ENCODE data around the gene CSMD2.

Gene CSMD2

GRCh38 chr1:33626801-33627200, 538.2 kb downstream of the CSMD2 start:
- H3F3A ChIP-seq (ENCODE audit: insufficient read depth, low read length) = no peaks in the 10 kb centered on the region
- H3K36me3 ChIP-seq (replicated peaks; ENCODE audit: insufficient read depth, low read length) = no peaks in the 10 kb centered on the region
- DNase-seq = no peak
- no peaks in the 10 kb centered on the region for H3K9me3 ChIP-seq (replicated peaks; ENCODE audit: insufficient read depth, low read length)
- no peak for TF ChIP-seq EZH2 (optimal IDR thresholded peaks at IDR 0.05; ENCODE audit: low read depth, low read length)
- TF ChIP-seq CTCF (IDR thresholded peaks at IDR 0.05; ENCODE audit: low read length) = no peak
- no peak for TF ChIP-seq EZH2phosphoT487 (IDR thresholded peaks at IDR 0.05; ENCODE audit: low read length)
- no peaks in the 10 kb centered on the region for H3K4me1 ChIP-seq (ENCODE audit: low read length)
- H3K4me3 ChIP-seq (ENCODE audit: low read length) = no peak overlapping the region
- H3K4me2 ChIP-seq (ENCODE audit: low read depth, low read length) = no peak overlapping the region
- H3K9ac ChIP-seq (ENCODE audit: low read length) = no peak overlapping the region
- H2AFZ ChIP-seq (ENCODE audit: low read length) = no peak overlapping the region
- H4K20me1 ChIP-seq (ENCODE audit: insufficient read depth, low read length) = no peaks in the 10 kb centered on the region
- H3K79me2 ChIP-seq (ENCODE audit: low read length) = no peaks in the 10 kb centered on the region
- no peak overlapping the region for H3K27ac ChIP-seq (ENCODE audit: low read length)
- H3K9me2 ChIP-seq (replicated peaks; ENCODE audit: insufficient read depth, low read length) = no peaks in the 10 kb centered on the region
- H3K27me3 ChIP-seq (replicated peaks; ENCODE audit: insufficient read depth, low read length) = peaks cover 46% of the 10 kb centered on the region

GRCh38 chr1:33624991-33625870, 539.8 kb downstream of the CSMD2 start:
- H4K20me1 ChIP-seq (ENCODE audit: insufficient read depth, low read length) = no peaks in the 10 kb centered on the region
- H3K4me2 ChIP-seq (ENCODE audit: low read depth, low read length) = no peak overlapping the region
- peaks cover 41% of the 10 kb centered on the region for H3K27me3 ChIP-seq (replicated peaks; ENCODE audit: insufficient read depth, low read length)
- H3K27ac ChIP-seq (ENCODE audit: low read length) = no peak overlapping the region
- no peaks in the 10 kb centered on the region for H3K4me1 ChIP-seq (ENCODE audit: low read length)
- H3K4me3 ChIP-seq (ENCODE audit: low read length) = no peak overlapping the region
- no peak overlapping the region for H3K9ac ChIP-seq (ENCODE audit: low read length)
- H3K36me3 ChIP-seq (replicated peaks; ENCODE audit: insufficient read depth, low read length) = no peaks in the 10 kb centered on the region
- H2AFZ ChIP-seq (ENCODE audit: low read length) = no peak overlapping the region
- H3K9me3 ChIP-seq (replicated peaks; ENCODE audit: insufficient read depth, low read length) = no peaks in the 10 kb centered on the region
- H3F3A ChIP-seq (ENCODE audit: insufficient read depth, low read length) = no peaks in the 10 kb centered on the region
- TF ChIP-seq CTCF (IDR thresholded peaks at IDR 0.05; ENCODE audit: low read length) = peak; percentile 56
- TF ChIP-seq EZH2 (optimal IDR thresholded peaks at IDR 0.05; ENCODE audit: low read depth, low read length) = no peak
- DNase-seq = peak; percentile 9
- no peaks in the 10 kb centered on the region for H3K79me2 ChIP-seq (ENCODE audit: low read length)
- H3K9me2 ChIP-seq (replicated peaks; ENCODE audit: insufficient read depth, low read length) = no peaks in the 10 kb centered on the region

- DNase-seq = no peak
- no peaks in the 10 kb centered on the region for H3K36me3 ChIP-seq (replicated peaks; ENCODE audit: insufficient read depth, low read length)
Observed at GRCh38 chr1:33624261-33624990, 540.6 kb downstream of the CSMD2 start.

More at GRCh38 chr1:33624261-33624990, 540.6 kb downstream of the CSMD2 start:
- no peak overlapping the region for H3K4me3 ChIP-seq (ENCODE audit: low read length)
- no peaks in the 10 kb centered on the region for H3K9me3 ChIP-seq (replicated peaks; ENCODE audit: insufficient read depth, low read length)
- no peaks in the 10 kb centered on the region for H3K79me2 ChIP-seq (ENCODE audit: low read length)
- H3K4me1 ChIP-seq (ENCODE audit: low read length) = no peaks in the 10 kb centered on the region
- H3K4me2 ChIP-seq (ENCODE audit: low read depth, low read length) = no peak overlapping the region
- no peak for TF ChIP-seq EZH2phosphoT487 (IDR thresholded peaks at IDR 0.05; ENCODE audit: low read length)
- TF ChIP-seq EZH2 (optimal IDR thresholded peaks at IDR 0.05; ENCODE audit: low read depth, low read length) = no peak
- no peak for TF ChIP-seq CTCF (IDR thresholded peaks at IDR 0.05; ENCODE audit: low read length)
- H4K20me1 ChIP-seq (ENCODE audit: insufficient read depth, low read length) = no peaks in the 10 kb centered on the region
- no peak overlapping the region for H3K27ac ChIP-seq (ENCODE audit: low read length)
- H3K27me3 ChIP-seq (replicated peaks; ENCODE audit: insufficient read depth, low read length) = peaks cover 44% of the 10 kb centered on the region
- H3K9me2 ChIP-seq (replicated peaks; ENCODE audit: insufficient read depth, low read length) = no peaks in the 10 kb centered on the region
- H3K9ac ChIP-seq (ENCODE audit: low read length) = no peak overlapping the region
- H3F3A ChIP-seq (ENCODE audit: insufficient read depth, low read length) = no peaks in the 10 kb centered on the region
- no peak overlapping the region for H2AFZ ChIP-seq (ENCODE audit: low read length)

Data from MM.1S (cell line).